Esophagus squamous epithelium (tissue), 5 donors: Measurements from ENCODE around the gene IL19. TPM values are rescaled to one million over a fixed set of nuclear protein-coding genes. Genes with fewer than 3 reads are reported as not detected.

Experiments used
- DNase-seq: peaks from one replicate; lab custom pipeline; 2025; lab: John Stamatoyannopoulos, UW
- H3K27ac ChIP-seq, 4 donors: fragments of 200-600 bp; sonication (generic); one replicate each; pipeline ENCODE4 v1.5.1; 2016 to 2019; ENCODE audit warnings: mild to moderate bottlenecking in 1 of 4
- H3K27me3 ChIP-seq, 4 donors: fragments of 200-600 bp; sonication (generic); 1 replicate in 3 of 4; 2 replicates in 1 of 4; pipeline versions ENCODE4 v1.5.1 to v1.6.0; 2017 to 2021; ENCODE audit warnings: antibody characterized with exemption in 1 of 4
- H3K36me3 ChIP-seq, 3 donors: fragments of 200-600 bp; sonication (generic); one replicate each; pipeline ENCODE4 v1.5.1; 2016 to 2019
- H3K4me1 ChIP-seq, 3 donors: fragments of 200-600 bp; sonication (generic); one replicate each; pipeline ENCODE4 v1.5.1; 2017 to 2019
- H3K4me3 ChIP-seq, 4 donors: fragments of 200-600 bp; sonication (generic); 1 replicate in 3 of 4; 2 replicates in 1 of 4; pipeline ENCODE4 v1.5.1; 2016 to 2019; ENCODE audit warnings: mild to moderate bottlenecking in 2 of 4, moderate library complexity in 1 of 4
- H3K9me3 ChIP-seq, 3 donors: fragments of 200-600 bp; sonication (generic); one replicate each; pipeline ENCODE4 v1.5.1; 2016 to 2019
- CTCF ChIP-seq, 6 experiments: fragments of 450-650 bp in 4 of 6; fragments of 200-600 bp in 2 of 6; sonication (generic) in 2 of 6; IDR thresholded peaks; one replicate each; pipeline ENCODE4 v1.5.1; 2016 to 2019; ENCODE audit warnings: antibody characterized with exemption in 6 of 6, mild to moderate bottlenecking in 4 of 6, moderate library complexity in 4 of 6
- POLR2A ChIP-seq, 4 donors: fragments of 450-650 bp; IDR thresholded peaks; one replicate each; pipeline ENCODE4 v1.6.1; 2017; ENCODE audit warnings: antibody characterized with exemption in 4 of 4, mild to moderate bottlenecking in 4 of 4, moderate library complexity in 3 of 4
- WGBS, 2 donors: methylation state at CpG; one replicate each; pipeline ENCODE4 v1.1.5; 2018; 5-methylcytosine and 5-hydroxymethylcytosine counted together
- intact Hi-C: fragments of 100-400 bp; cut with DNase I; formaldehyde crosslinking; loops from one replicate; pipeline ENCODE4 v1.15.0; 2022
- total RNA-seq, 4 donors: library from RNA; depleted of rRNA; stranded (reverse); fragments of >200 nt; gene quantifications; one replicate each; pipeline ENCODE4 v1.1.0, GENCODE V29; 2016
- donor health status: DM: yes; HTN: yes; CAD: no.

IL19 gene
- total RNA-seq, 4 donors from 2014 or later: 0.23 to 16.8 (median 16.3) TPM; not detected in 1

GRCh38 chr1:206882555-206882954, 112.0 kb downstream of the IL19 start:
- Histone ChIP-seq H3K36me3 (no peaks in the 10 kb centered on the region), H3K4me3 (no peak overlapping the region), H3K27ac (no peak overlapping the region), H3K9me3 (peaks cover 0 to 18% (median 9%) of the 10 kb centered on the region in 3 donors), H3K4me1 (peaks cover 3 to 21% (median 6%) of the 10 kb centered on the region in 3 donors), H3K27me3 (peaks cover 0 to 3% (median 0%) of the 10 kb centered on the region in 4 donors)
- DNase-seq: no peak
- intact Hi-C loops: no loop called here
- TF ChIP-seq CTCF (IDR thresholded peaks at IDR 0.05) (peak in 3 of 6 experiments; percentile 10 to 41 (median 10)), POLR2A (IDR thresholded peaks at IDR 0.05) (no peak)
- 67 to 71% methylated on average over 3 of the region's 3 CpGs for WGBS, 2 donors

- Histone ChIP-seq H3K4me1 (peaks cover 3 to 26% (median 6%) of the 10 kb centered on the region in 3 donors), H3K4me3 (no peak overlapping the region), H3K36me3 (no peaks in the 10 kb centered on the region), H3K27ac (no peak overlapping the region), H3K9me3 (peaks cover 0 to 12% (median 6%) of the 10 kb centered on the region in 3 donors), H3K27me3 (peaks cover 0 to 3% (median 0%) of the 10 kb centered on the region in 4 donors)
- 93 to 97% methylated on average over 1 of the region's 1 CpG for WGBS, 2 donors
- intact Hi-C loops: no loop called here
- TF ChIP-seq POLR2A (IDR thresholded peaks at IDR 0.05): no peak
- TF ChIP-seq CTCF (IDR thresholded peaks at IDR 0.05): no peak
- DNase-seq: no peak
Observed at GRCh38 chr1:206883160-206883559, 112.6 kb downstream of the IL19 start.

- Histone ChIP-seq H3K9me3 (peaks cover 0 to 5% (median 0%) of the 10 kb centered on the region in 3 donors), H3K27me3 (peaks cover 0 to 3% (median 0%) of the 10 kb centered on the region in 4 donors), H3K4me1 (peaks cover 3 to 26% (median 6%) of the 10 kb centered on the region in 3 donors), H3K4me3 (no peak overlapping the region), H3K27ac (no peak overlapping the region), H3K36me3 (no peaks in the 10 kb centered on the region)
- WGBS, 2 donors: 90 to 91% methylated on average over 2 of the region's 2 CpGs
- intact Hi-C loops: no loop called here
- DNase-seq: no peak
- TF ChIP-seq POLR2A (IDR thresholded peaks at IDR 0.05) (no peak), CTCF (IDR thresholded peaks at IDR 0.05) (no peak)
Observed at GRCh38 chr1:206883876-206884275, 113.3 kb downstream of the IL19 start.

GRCh38 chr1:206885341-206886060, 114.9 kb downstream of the IL19 start:
- no peak overlapping the region for H3K27ac ChIP-seq
- intact Hi-C loops: no loop called here
- H3K27me3 ChIP-seq: peaks cover 0 to 3% (median 0%) of the 10 kb centered on the region in 4 donors
- no peak overlapping the region for H3K4me3 ChIP-seq
- WGBS, 2 donors: 31 to 51% methylated on average over 3 of the region's 3 CpGs
- peaks cover 3 to 35% (median 10%) of the 10 kb centered on the region in 3 donors for H3K4me1 ChIP-seq
- H3K9me3 ChIP-seq: no peaks in the 10 kb centered on the region
- no peak for DNase-seq
- TF ChIP-seq CTCF (IDR thresholded peaks at IDR 0.05) (no peak), POLR2A (IDR thresholded peaks at IDR 0.05) (no peak)
- H3K36me3 ChIP-seq: no peaks in the 10 kb centered on the region

- intact Hi-C loops: no loop called here
- H3K9me3 ChIP-seq: no peaks in the 10 kb centered on the region
- TF ChIP-seq POLR2A (IDR thresholded peaks at IDR 0.05): no peak
- H3K4me3 ChIP-seq: no peak overlapping the region
- no peak overlapping the region for H3K27ac ChIP-seq
- H3K4me1 ChIP-seq: peaks cover 3 to 47% (median 10%) of the 10 kb centered on the region in 3 donors
- DNase-seq: no peak
- no peaks in the 10 kb centered on the region for H3K36me3 ChIP-seq
- WGBS, 2 donors: 83 to 100% methylated on average over 1 of the region's 1 CpG
- peaks cover 0 to 7% (median 0%) of the 10 kb centered on the region in 4 donors for H3K27me3 ChIP-seq
Observed at GRCh38 chr1:206886831-206887230, 116.3 kb downstream of the IL19 start.
